Tibial nerve (tissue), 4 donors: ENCODE measurements around the gene ZNHIT6.

Experiments used
- EP300 ChIP-seq, 2 donors: sonication (generic); formaldehyde crosslinking; IDR thresholded peaks; one replicate each; pipeline ENCODE4 v1.6.1; 2017; ENCODE audit warnings: antibody characterized with exemption in 2 of 2, mild to moderate bottlenecking in 1 of 2
- POLR2A ChIP-seq, 2 donors: fragments of 450-650 bp; IDR thresholded peaks; one replicate each; pipeline ENCODE4 v1.6.1; 2017; ENCODE audit warnings: antibody characterized with exemption in 2 of 2, mild to moderate bottlenecking in 2 of 2, moderate library complexity in 2 of 2
- TF ChIP-seq, protein P1 (sequence below), 5 experiments: fragments of 200-600 bp in 3 of 5; fragments of 450-650 bp in 2 of 5; sonication (generic) in 3 of 5; IDR thresholded peaks; one replicate each; pipeline ENCODE4 v1.5.1; 2016 to 2019; ENCODE audit warnings: antibody characterized with exemption in 5 of 5, mild to moderate bottlenecking in 3 of 5, moderate library complexity in 2 of 5

DNA sequence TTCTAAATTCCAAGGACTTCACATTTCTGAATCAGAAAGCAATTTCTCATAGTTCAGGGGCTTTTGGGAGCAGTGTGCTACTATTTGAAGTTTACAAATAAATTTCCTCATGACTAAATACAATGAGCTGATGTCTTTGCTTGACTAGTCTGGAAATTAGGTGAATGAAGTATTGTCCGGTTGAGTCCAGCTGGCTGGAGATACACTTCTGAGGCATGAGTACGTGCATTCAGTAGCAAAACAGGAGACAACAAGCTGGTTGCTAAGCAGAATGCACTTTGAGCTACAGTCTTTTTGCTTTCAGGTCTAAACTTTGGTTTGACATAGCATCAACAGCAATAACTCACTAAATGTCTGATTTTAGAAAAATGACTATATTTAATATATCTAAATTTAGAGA is 27.1 kb downstream of the ZNHIT6 start:
- TF ChIP-seq POLR2A (IDR thresholded peaks at IDR 0.05) (no peak), EP300 (IDR thresholded peaks at IDR 0.05) (no peak)
- TF ChIP-seq, protein P1, sequence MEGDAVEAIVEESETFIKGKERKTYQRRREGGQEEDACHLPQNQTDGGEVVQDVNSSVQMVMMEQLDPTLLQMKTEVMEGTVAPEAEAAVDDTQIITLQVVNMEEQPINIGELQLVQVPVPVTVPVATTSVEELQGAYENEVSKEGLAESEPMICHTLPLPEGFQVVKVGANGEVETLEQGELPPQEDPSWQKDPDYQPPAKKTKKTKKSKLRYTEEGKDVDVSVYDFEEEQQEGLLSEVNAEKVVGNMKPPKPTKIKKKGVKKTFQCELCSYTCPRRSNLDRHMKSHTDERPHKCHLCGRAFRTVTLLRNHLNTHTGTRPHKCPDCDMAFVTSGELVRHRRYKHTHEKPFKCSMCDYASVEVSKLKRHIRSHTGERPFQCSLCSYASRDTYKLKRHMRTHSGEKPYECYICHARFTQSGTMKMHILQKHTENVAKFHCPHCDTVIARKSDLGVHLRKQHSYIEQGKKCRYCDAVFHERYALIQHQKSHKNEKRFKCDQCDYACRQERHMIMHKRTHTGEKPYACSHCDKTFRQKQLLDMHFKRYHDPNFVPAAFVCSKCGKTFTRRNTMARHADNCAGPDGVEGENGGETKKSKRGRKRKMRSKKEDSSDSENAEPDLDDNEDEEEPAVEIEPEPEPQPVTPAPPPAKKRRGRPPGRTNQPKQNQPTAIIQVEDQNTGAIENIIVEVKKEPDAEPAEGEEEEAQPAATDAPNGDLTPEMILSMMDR (IDR thresholded peaks at IDR 0.05): no peak
